Endothelial cell of umbilical vein (primary cell): Measurements from ENCODE around the gene ABI2.

Experiments used
- CTCF ChIP-seq, 2 donors: IDR thresholded peaks; 1 replicate in 1 of 2; 2 replicates in 1 of 2; pipeline ENCODE4 v1.5.1; 2011; ENCODE audit warnings: low read length in 2 of 2, mild to moderate bottlenecking in 2 of 2, moderate library complexity in 2 of 2, control low read depth in 1 of 2, inconsistent platforms in 1 of 2, low read depth in 1 of 2; ENCODE audit not compliant: insufficient read depth in 1 of 2; ENCODE audit errors: extremely low read depth in 1 of 2
- POLR2A ChIP-seq: IDR thresholded peaks from 2 replicates; pipeline ENCODE4 v1.6.1; 2012; ENCODE audit warnings: low read depth, mild to moderate bottlenecking, control low read depth, low read length

- no peak for TF ChIP-seq CTCF (IDR thresholded peaks at IDR 0.05; ENCODE audit: extremely low read depth in 1 of 2, insufficient read depth in 1 of 2, low read depth in 1 of 2, low read length in 2 of 2)
- TF ChIP-seq POLR2A: no peak
Measured at GRCh38 chr2:203451689-203452088, 123.5 kb downstream of the ABI2 start.
